ENCODE results near the gene MYO1B. TPM values are rescaled to one million over a fixed set of nuclear protein-coding genes. Genes with fewer than 3 reads are reported as not detected.

MYO1B gene
- total and polyA plus RNA-seq, 2 donors from 2014 or later = 24.5 to 64.8 TPM

DNA sequence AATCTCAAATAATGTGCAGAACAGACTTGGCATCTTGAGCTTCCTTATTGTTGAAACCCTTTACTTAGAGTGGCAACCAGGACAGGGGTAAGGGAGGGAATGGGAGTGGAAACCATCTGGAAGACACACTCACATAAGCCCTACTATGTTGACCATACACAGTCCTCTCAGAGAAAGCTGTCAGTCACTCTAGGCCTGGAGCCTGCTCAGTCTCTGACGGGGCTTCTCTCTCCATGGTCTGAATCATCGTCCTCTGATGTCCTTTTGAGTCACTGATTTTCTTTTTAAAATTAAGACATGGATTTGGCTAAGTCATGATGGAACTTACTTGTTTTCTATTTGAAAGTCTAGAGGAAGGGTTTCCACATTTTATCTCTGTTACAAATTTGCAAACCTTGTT is 74.0 kb downstream of the MYO1B start:
- H3K9ac ChIP-seq (ENCODE audit: low read length in 3 of 3) = no peak overlapping the region
- intact Hi-C loops (cut with DNase I) = no loop called here
- no peak for FAIRE-seq

DNA sequence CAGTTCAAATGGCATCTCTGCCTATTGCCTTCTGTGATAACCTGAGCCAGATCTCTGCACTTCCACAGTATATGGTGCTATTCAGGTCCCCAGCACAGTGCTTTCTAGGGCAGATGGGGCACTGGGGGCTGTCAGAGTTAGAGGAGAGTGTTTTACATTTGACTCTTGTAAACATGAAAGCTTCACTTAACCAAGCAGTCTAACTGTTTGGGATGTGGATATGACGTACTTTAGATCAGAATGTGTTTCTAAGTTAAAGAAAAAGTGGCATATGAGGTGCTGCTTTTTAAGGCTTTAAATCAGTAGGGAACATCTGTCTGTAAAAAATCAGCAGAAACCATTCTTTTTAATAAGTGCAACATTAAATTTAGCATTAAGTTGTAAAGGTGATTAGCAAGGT is 75.7 kb downstream of the MYO1B start:
- Histone ChIP-seq H3K9ac (ENCODE audit: low read length in 3 of 3) (no peak overlapping the region), H3K27me3 (ENCODE audit: control insufficient read depth, insufficient read depth, low read length) (no peaks in the 10 kb centered on the region), H3K4me3 (ENCODE audit: low read length in 3 of 3) (no peak overlapping the region), H3K4me1 (ENCODE audit: control insufficient read depth in 2 of 3, insufficient read depth in 2 of 3, low read depth in 1 of 3, low read length in 3 of 3) (peaks cover 0 to 8% (median 5%) of the 10 kb centered on the region in 3 donors), H3K27ac (ENCODE audit: low read depth in 2 of 2, low read length in 2 of 2) (no peak overlapping the region), H3K9me3 (ENCODE audit: control insufficient read depth in 2 of 3, insufficient read depth in 1 of 3, low read length in 3 of 3) (no peaks in the 10 kb centered on the region), H3K36me3 (ENCODE audit: control insufficient read depth in 2 of 3, insufficient read depth in 3 of 3, low read length in 3 of 3) (no peaks in the 10 kb centered on the region)
- FAIRE-seq (no peak), DNase-seq (no peak)
- intact Hi-C loops (cut with DNase I) = no loop called here
- TF ChIP-seq, protein P1, sequence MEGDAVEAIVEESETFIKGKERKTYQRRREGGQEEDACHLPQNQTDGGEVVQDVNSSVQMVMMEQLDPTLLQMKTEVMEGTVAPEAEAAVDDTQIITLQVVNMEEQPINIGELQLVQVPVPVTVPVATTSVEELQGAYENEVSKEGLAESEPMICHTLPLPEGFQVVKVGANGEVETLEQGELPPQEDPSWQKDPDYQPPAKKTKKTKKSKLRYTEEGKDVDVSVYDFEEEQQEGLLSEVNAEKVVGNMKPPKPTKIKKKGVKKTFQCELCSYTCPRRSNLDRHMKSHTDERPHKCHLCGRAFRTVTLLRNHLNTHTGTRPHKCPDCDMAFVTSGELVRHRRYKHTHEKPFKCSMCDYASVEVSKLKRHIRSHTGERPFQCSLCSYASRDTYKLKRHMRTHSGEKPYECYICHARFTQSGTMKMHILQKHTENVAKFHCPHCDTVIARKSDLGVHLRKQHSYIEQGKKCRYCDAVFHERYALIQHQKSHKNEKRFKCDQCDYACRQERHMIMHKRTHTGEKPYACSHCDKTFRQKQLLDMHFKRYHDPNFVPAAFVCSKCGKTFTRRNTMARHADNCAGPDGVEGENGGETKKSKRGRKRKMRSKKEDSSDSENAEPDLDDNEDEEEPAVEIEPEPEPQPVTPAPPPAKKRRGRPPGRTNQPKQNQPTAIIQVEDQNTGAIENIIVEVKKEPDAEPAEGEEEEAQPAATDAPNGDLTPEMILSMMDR (IDR thresholded peaks at IDR 0.05; ENCODE audit: borderline replicate concordance, extremely low read depth, insufficient read depth) = no peak

More for the DNA sequence above, 74.0 kb downstream of the MYO1B start:
- no peaks in the 10 kb centered on the region for H3K36me3 ChIP-seq (ENCODE audit: control insufficient read depth in 2 of 3, insufficient read depth in 3 of 3, low read length in 3 of 3)
- H3K9me3 ChIP-seq (ENCODE audit: control insufficient read depth in 2 of 3, insufficient read depth in 1 of 3, low read length in 3 of 3) = no peaks in the 10 kb centered on the region
- DNase-seq = no peak
- TF ChIP-seq, protein P1 (IDR thresholded peaks at IDR 0.05; ENCODE audit: borderline replicate concordance, extremely low read depth, insufficient read depth) = no peak
- no peak overlapping the region for H3K4me3 ChIP-seq (ENCODE audit: low read length in 3 of 3)
- H3K27me3 ChIP-seq (ENCODE audit: control insufficient read depth, insufficient read depth, low read length) = no peaks in the 10 kb centered on the region
- no peak overlapping the region for H3K27ac ChIP-seq (ENCODE audit: low read depth in 2 of 2, low read length in 2 of 2)
- peaks cover 0 to 8% (median 5%) of the 10 kb centered on the region in 3 donors for H3K4me1 ChIP-seq (ENCODE audit: control insufficient read depth in 2 of 3, insufficient read depth in 2 of 3, low read depth in 1 of 3, low read length in 3 of 3)

DNA sequence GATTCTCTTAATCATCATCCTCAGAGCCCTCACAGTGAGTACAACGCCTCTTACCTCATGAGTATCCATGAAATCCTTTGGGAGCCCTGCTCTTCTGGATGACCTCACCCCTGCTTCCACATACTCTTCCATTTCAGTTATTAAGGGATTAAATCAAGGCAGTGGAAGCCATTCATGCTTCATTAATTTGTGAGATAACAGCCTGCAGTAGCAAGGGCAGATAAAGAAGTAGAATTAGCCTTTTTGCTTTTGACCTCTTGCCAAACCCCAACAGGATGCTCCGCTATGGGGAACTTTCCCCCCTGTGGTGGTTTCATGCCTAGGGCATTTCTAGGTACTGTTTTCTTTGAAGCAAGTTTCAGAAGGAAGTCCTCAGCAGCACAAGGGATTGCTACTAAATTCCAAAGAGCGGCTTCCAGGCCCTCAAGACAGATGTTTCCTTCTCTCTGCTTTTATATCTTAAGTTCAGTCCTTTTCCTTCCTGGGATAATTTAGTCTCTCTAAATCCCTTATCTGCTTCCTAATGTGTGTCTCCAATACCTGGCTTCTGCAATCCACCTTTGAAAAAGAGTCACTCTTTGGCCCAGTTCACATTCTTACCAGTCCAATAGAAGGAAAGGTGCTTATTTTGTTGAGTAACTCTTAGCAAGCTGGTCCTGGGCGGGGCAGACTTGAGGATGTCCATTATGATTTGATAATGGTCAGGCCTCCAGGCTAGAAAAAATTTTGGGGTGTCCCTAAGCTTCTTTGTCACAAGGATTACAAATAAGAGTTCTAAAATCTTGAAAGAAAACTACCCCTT is 76.9 kb downstream of the MYO1B start:
- DNase-seq = peak in 2 of 5 donors; percentile 18 to 25
- no peaks in the 10 kb centered on the region for H3K9me3 ChIP-seq (ENCODE audit: control insufficient read depth in 2 of 3, insufficient read depth in 1 of 3, low read length in 3 of 3)
- H3K36me3 ChIP-seq (ENCODE audit: control insufficient read depth in 2 of 3, insufficient read depth in 3 of 3, low read length in 3 of 3) = no peaks in the 10 kb centered on the region
- H3K9ac ChIP-seq (ENCODE audit: low read length in 3 of 3) = no peak overlapping the region
- intact Hi-C loops (cut with DNase I) = no loop called here
- TF ChIP-seq, protein P1 (IDR thresholded peaks at IDR 0.05; ENCODE audit: borderline replicate concordance, extremely low read depth, insufficient read depth) = no peak
- H3K4me3 ChIP-seq (ENCODE audit: low read length in 3 of 3) = no peak overlapping the region
- peaks cover 0 to 8% (median 5%) of the 10 kb centered on the region in 3 donors for H3K4me1 ChIP-seq (ENCODE audit: control insufficient read depth in 2 of 3, insufficient read depth in 2 of 3, low read depth in 1 of 3, low read length in 3 of 3)
- no peak overlapping the region for H3K27ac ChIP-seq (ENCODE audit: low read depth in 2 of 2, low read length in 2 of 2)
- H3K27me3 ChIP-seq (ENCODE audit: control insufficient read depth, insufficient read depth, low read length) = no peaks in the 10 kb centered on the region
- FAIRE-seq = no peak
